Measurements from ENCODE around the gene BCAR3.

- TF ChIP-seq CTCF (IDR thresholded peaks at IDR 0.05) (no peak), EZH2phosphoT487 (IDR thresholded peaks at IDR 0.05) (no peak)
Measured at GRCh38 chr1:93703643-93704042, 22.0 kb upstream of the BCAR3 start.
